H1 (cell line): ENCODE measurements around the gene PHKA2. TPM values are rescaled to one million over a fixed set of nuclear protein-coding genes. Genes with fewer than 3 reads are reported as not detected.
"Not testable (repeated sequence)": the region's sequence is repeated elsewhere in the genome, so short reads cannot be mapped to it uniquely, and the experiment has no call there.

Experiments used
- CTCF ChIA-PET: fragments of 300-600 bp; sonication (Branson Sonifier 250); formaldehyde crosslinking; loops from one replicate; lab custom pipeline; 2021; ENCODE audit not compliant: partially characterized antibody; lab: Charles Lee
- POLR2A ChIA-PET: fragments of 300-600 bp; sonication (Branson Sonifier 250); formaldehyde crosslinking; loops from one replicate; lab custom pipeline; 2021; ENCODE audit warnings: inconsistent platforms; ENCODE audit not compliant: partially characterized antibody; lab: Charles Lee
- DNase-seq, 2 experiments: peaks; one replicate each; pipeline versions ENCODE4 v3.0.0 to v3.0.0-alpha.2; 2010 to 2022; ENCODE audit warnings: low spot score in 2 of 2, low read depth in 1 of 2, mixed read lengths in 1 of 2
- FAIRE-seq: peaks from 2 replicates; lab custom pipeline; 2011; peaks lifted over from hg19 to GRCh38; lab: Jason Lieb, UNC
- H2AFZ ChIP-seq: 2 replicates; pipeline ENCODE4 v1.8.1; 2012; ENCODE audit warnings: low read length, inconsistent platforms
- H2AK5ac ChIP-seq: 2 replicates; pipeline ENCODE4 v1.6.1; 2013; ENCODE audit warnings: low read depth, low read length
- H2BK120ac ChIP-seq: replicated peaks from 2 replicates; pipeline ENCODE3; 2013; ENCODE audit warnings: low read depth, low read length, inconsistent platforms
- H2BK12ac ChIP-seq: 2 replicates; pipeline ENCODE4 v1.6.1; 2013; ENCODE audit warnings: low read depth, low read length
- H2BK15ac ChIP-seq: 2 replicates; pipeline ENCODE4 v1.6.1; 2013; ENCODE audit warnings: low read length
- H2BK20ac ChIP-seq: 2 replicates; pipeline ENCODE4 v1.6.1; 2013; ENCODE audit warnings: low read length
- H2BK5ac ChIP-seq: 2 replicates; pipeline ENCODE4 v1.6.1; 2013; ENCODE audit warnings: low read depth, low read length
- H3K14ac ChIP-seq: 2 replicates; pipeline ENCODE4 v1.6.1; 2013; ENCODE audit warnings: inconsistent platforms; ENCODE audit not compliant: insufficient read length
- H3K18ac ChIP-seq: 2 replicates; pipeline ENCODE4 v1.6.1; 2013; ENCODE audit warnings: low read length; ENCODE audit errors: extremely low read depth
- H3K23ac ChIP-seq: 2 replicates; pipeline ENCODE4 v1.6.1; 2013; ENCODE audit warnings: inconsistent platforms; ENCODE audit not compliant: insufficient read length
- H3K23me2 ChIP-seq: 2 replicates; pipeline ENCODE4 v1.6.1; 2013; ENCODE audit warnings: low read depth, low read length
- H3K27ac ChIP-seq: 2 replicates; pipeline ENCODE4 v1.6.1; 2011; ENCODE audit warnings: low read depth, low read length, inconsistent platforms
- H3K27me3 ChIP-seq, 4 experiments: replicated peaks in 1 of 4; 1 replicate in 1 of 4; 2 replicates in 3 of 4; pipeline versions ENCODE4 v1.6.1 to v1.8.1; 2011 to 2013; ENCODE audit warnings: low read length in 3 of 4, mild to moderate bottlenecking in 3 of 4, inconsistent platforms in 2 of 4, mixed read lengths in 2 of 4, moderate library complexity in 1 of 4; ENCODE audit not compliant: control insufficient read depth in 3 of 4, insufficient read depth in 3 of 4; ENCODE audit errors: extremely low read depth in 1 of 4
- H3K36me3 ChIP-seq, 4 experiments: 2 replicates each; pipeline versions ENCODE4 v1.6.1 to v1.8.1; 2011 to 2013; ENCODE audit warnings: mild to moderate bottlenecking in 4 of 4, low read length in 3 of 4, moderate library complexity in 2 of 4, control low read depth in 1 of 4, inconsistent platforms in 1 of 4; ENCODE audit not compliant: insufficient read depth in 4 of 4, control insufficient read depth in 2 of 4
- H3K4ac ChIP-seq: replicated peaks from 2 replicates; pipeline ENCODE3; 2013; ENCODE audit warnings: low read length, low read depth, mixed read lengths, inconsistent platforms; ENCODE audit not compliant: insufficient read length
- H3K4me1 ChIP-seq, 4 experiments: replicated peaks in 1 of 4; 1 replicate in 1 of 4; 2 replicates in 3 of 4; pipeline versions ENCODE4 v1.6.1 to v1.8.1; 2011 to 2013; ENCODE audit warnings: low read length in 3 of 4, inconsistent platforms in 2 of 4, mixed read lengths in 1 of 4; ENCODE audit not compliant: insufficient read depth in 4 of 4, control insufficient read depth in 3 of 4
- H3K4me2 ChIP-seq, 2 experiments: 2 replicates each; pipeline versions ENCODE4 v1.6.1 to v1.8.1; 2011 to 2013; ENCODE audit warnings: low read depth in 2 of 2, low read length in 2 of 2, control low read depth in 1 of 2, inconsistent platforms in 1 of 2, mild to moderate bottlenecking in 1 of 2; ENCODE audit not compliant: insufficient read depth in 1 of 2
- H3K4me3 ChIP-seq, 4 experiments: fragments of 200-600, 300-600 bp in 1 of 4; sonication (generic), shearing (Covaris generic), sonication (Bioruptor Twin) in 1 of 4; 2 replicates each; pipeline versions ENCODE4 v1.5.1 to v1.8.1; 2011 to 2016; ENCODE audit warnings: low read length in 4 of 4, low read depth in 3 of 4, control low read depth in 2 of 4, inconsistent platforms in 2 of 4, mild to moderate bottlenecking in 2 of 4, mixed read lengths in 1 of 4, moderate library complexity in 1 of 4; ENCODE audit not compliant: insufficient read depth in 2 of 4; ENCODE audit errors: extremely low read depth in 1 of 4
- H3K56ac ChIP-seq: replicated peaks from 2 replicates; pipeline ENCODE3; 2013; ENCODE audit warnings: low read depth, mild to moderate bottlenecking, mixed read lengths, low read length, inconsistent platforms; ENCODE audit not compliant: insufficient read length
- H3K79me1 ChIP-seq: 2 replicates; pipeline ENCODE4 v1.6.1; 2013; ENCODE audit warnings: low read depth, low read length, control low read depth
- H3K79me2 ChIP-seq, 2 experiments: 2 replicates each; pipeline versions ENCODE4 v1.6.1 to v1.8.1; 2012 to 2013; ENCODE audit warnings: low read length in 2 of 2, mild to moderate bottlenecking in 2 of 2, inconsistent platforms in 1 of 2; ENCODE audit not compliant: insufficient read depth in 2 of 2, control insufficient read depth in 1 of 2
- H3K9ac ChIP-seq, 4 experiments: replicated peaks in 1 of 4; 1 replicate in 1 of 4; 2 replicates in 3 of 4; pipeline versions ENCODE4 v1.6.1 to v1.8.1; 2011 to 2013; ENCODE audit warnings: low read depth in 3 of 4, low read length in 3 of 4, control low read depth in 2 of 4, mild to moderate bottlenecking in 2 of 4, moderate library complexity in 2 of 4, inconsistent platforms in 1 of 4; ENCODE audit errors: extremely low read depth in 1 of 4
- H3K9me3 ChIP-seq, 2 experiments: 2 replicates each; pipeline versions ENCODE4 v1.6.1 to v1.8.1; 2012 to 2013; ENCODE audit warnings: mild to moderate bottlenecking in 2 of 2, moderate library complexity in 2 of 2, control low read depth in 1 of 2, inconsistent platforms in 1 of 2, low read depth in 1 of 2, low read length in 1 of 2, mixed read lengths in 1 of 2; ENCODE audit not compliant: insufficient read depth in 2 of 2
- H4K20me1 ChIP-seq, 2 experiments: replicated peaks in 1 of 2; 2 replicates each; pipeline versions ENCODE3 to v1.8.1; 2011 to 2013; ENCODE audit warnings: inconsistent platforms in 2 of 2, low read length in 2 of 2, mild to moderate bottlenecking in 1 of 2; ENCODE audit not compliant: insufficient read depth in 2 of 2, control insufficient read depth in 1 of 2
- H4K5ac ChIP-seq: 2 replicates; pipeline ENCODE4 v1.6.1; 2013; ENCODE audit warnings: low read length, low read depth, mixed read lengths, inconsistent platforms; ENCODE audit not compliant: insufficient read length
- H4K8ac ChIP-seq: 2 replicates; pipeline ENCODE4 v1.8.0; 2013; ENCODE audit warnings: mild to moderate bottlenecking, moderate library complexity, low read length, inconsistent platforms; ENCODE audit not compliant: insufficient read depth; ENCODE audit errors: extremely low read depth
- H4K91ac ChIP-seq: replicated peaks from 2 replicates; pipeline ENCODE3; 2013; ENCODE audit warnings: low read length, mixed read lengths, inconsistent platforms; ENCODE audit not compliant: insufficient read length
- WGBS, 2 experiments: shearing (Covaris generic) in 1 of 2; methylation state at CpG; one replicate each; pipeline versions ENCODE4 v1.1.6 to v1.1.7; 2013 to 2015; ENCODE audit warnings: low lambda C conversion rate in 2 of 2, mixed read lengths in 2 of 2, inconsistent platforms in 1 of 2, low coverage in 1 of 2, missing lambda C conversion rate in 1 of 2; ENCODE audit not compliant: insufficient replicate concordance in 2 of 2, insufficient coverage in 1 of 2, insufficient read length in 1 of 2; ENCODE audit errors: extremely low coverage in 1 of 2, missing lambda C conversion rate in 1 of 2; 5-methylcytosine and 5-hydroxymethylcytosine counted together
- polyA plus RNA-seq, 7 experiments: library from polyadenylated mRNA; depleted of rRNA in 3 of 7; stranded (reverse) in 5 of 7; unstranded in 2 of 7; fragments of >200 nt in 5 of 7; fragments of 200-250 nt in 2 of 7; gene quantifications; 1 replicate in 5 of 7; 2 replicates in 1 of 7; 4 replicates in 1 of 7; pipeline versions ENCODE4 v1.2.1 to v1.2.3, GENCODE V29; 2011 to 2013; ENCODE audit warnings: missing spikeins in 2 of 7, mixed read lengths in 2 of 7
- small RNA-seq: library from polyadenylated mRNA; stranded (forward); fragments of <200 nt; extraction: miRNeasy Mini kit (QIAGEN cat#:217004); gene quantifications from one replicate; pipeline ENCODE3, GENCODE V24; 2013; ENCODE audit not compliant: insufficient read depth
- total RNA-seq: library from RNA; stranded (reverse); fragmentation: NEBNext Ultra II Directional; extraction: Animal tissue kit (Norgen Biotek cat#: 25700); gene quantifications from 2 replicates; pipeline ENCODE4 v1.2.1, GENCODE V29; 2021

PHKA2 gene
- total and polyA plus RNA-seq, 2 of the 8 experiments (the other 6 are each of a cell fraction or from before 2014, with no cell fraction given): 28.1 to 35.8 TPM

GRCh38 chrX:18847901-18848300 is 136.0 kb downstream of the PHKA2 start:
- H3K4me3 ChIP-seq, POLR2A ChIA-PET, H4K5ac ChIP-seq, H3K9ac ChIP-seq, H3K23ac ChIP-seq, H4K91ac ChIP-seq, H3K18ac ChIP-seq, H2BK12ac ChIP-seq, H4K20me1 ChIP-seq, H3K36me3 ChIP-seq, H4K8ac ChIP-seq, H3K56ac ChIP-seq, H3K79me1 ChIP-seq, H3K4me1 ChIP-seq, DNase-seq, H3K27ac ChIP-seq, H3K4me2 ChIP-seq, H3K79me2 ChIP-seq, H2BK20ac ChIP-seq, CTCF ChIA-PET, H3K4ac ChIP-seq, FAIRE-seq, H2BK120ac ChIP-seq, H3K27me3 ChIP-seq, H3K14ac ChIP-seq, H2AK5ac ChIP-seq, H3K9me3 ChIP-seq, H2BK5ac ChIP-seq, H2BK15ac ChIP-seq, H3K23me2 ChIP-seq, H2AFZ ChIP-seq: not testable (repeated sequence)
- WGBS, 2 experiments: 86% methylated on average over 3 of the region's 3 CpGs; no CpG with 5 or more reads in 1 of the 2 experiments

Small RNA genes within 50 kb of the gene (small RNA-seq; reads per million reads assigned to genes)
- not detected for gene RN7SL48P

Other genes with a start within 250 kb of the PHKA2 start
- gene ADGRG2, start 138.4 kb upstream of the PHKA2 start, total RNA-seq: 8.9 and 9.7 TPM in 2 replicates
- 10.7 and 13.3 TPM in 2 replicates for gene ADGRG2, start 138.4 kb upstream of the PHKA2 start, polyA plus RNA-seq (2011; rRNA removed)